HG03066 (cell line): ENCODE results near the gene KCNJ10.
"Not testable (repeated sequence)": the region's sequence is repeated elsewhere in the genome, so short reads cannot be mapped to it uniquely, and the experiment has no call there.

Experiments used
- ATAC-seq: cut with Tn5 transposase; IDR thresholded peaks from one replicate; pipeline ENCODE4 v1.9.1; 2021; ENCODE audit warnings: low read depth; ENCODE audit not compliant: unreplicated experiment

Gene KCNJ10

GRCh38 chr1:160064164-160064563 lies 5.8 kb downstream of the KCNJ10 start:
- no peak for ATAC-seq

GRCh38 chr1:160063176-160063575 lies 6.8 kb downstream of the KCNJ10 start:
- ATAC-seq: no peak

GRCh38 chr1:160062230-160062532 lies 7.8 kb downstream of the KCNJ10 start:
- ATAC-seq: no peak

GRCh38 chr1:160061369-160062229 lies 8.4 kb downstream of the KCNJ10 start:
- no peak for ATAC-seq

GRCh38 chr1:160058087-160058486 lies 11.9 kb downstream of the KCNJ10 start:
- no peak for ATAC-seq

GRCh38 chr1:160056648-160057169 lies 13.3 kb downstream of the KCNJ10 start:
- ATAC-seq: no peak

- no peak for ATAC-seq
These were observed 16.2 kb downstream of the KCNJ10 start for GRCh38 chr1:160053548-160054365.

- no peak for ATAC-seq
These were observed 17.0 kb downstream of the KCNJ10 start for GRCh38 chr1:160052936-160053335.

GRCh38 chr1:160050619-160051018 lies 19.3 kb downstream of the KCNJ10 start:
- ATAC-seq: no peak

GRCh38 chr1:160050182-160050581 lies 19.8 kb downstream of the KCNJ10 start:
- not testable (repeated sequence) for ATAC-seq

GRCh38 chr1:160049101-160049500 lies 20.9 kb downstream of the KCNJ10 start:
- no peak for ATAC-seq

- no peak for ATAC-seq
These were observed 21.6 kb downstream of the KCNJ10 start for GRCh38 chr1:160048335-160048734.

- peak; percentile 37 for ATAC-seq
These were observed 22.6 kb downstream of the KCNJ10 start for GRCh38 chr1:160047111-160047991.

GRCh38 chr1:160046494-160047110 lies 23.4 kb downstream of the KCNJ10 start:
- ATAC-seq: peak; percentile 73

- ATAC-seq: no peak
These were observed 24.3 kb downstream of the KCNJ10 start for GRCh38 chr1:160045653-160046052.

GRCh38 chr1:160043543-160043942 lies 26.4 kb downstream of the KCNJ10 start:
- no peak for ATAC-seq

- no peak for ATAC-seq
These were observed 29.5 kb downstream of the KCNJ10 start for GRCh38 chr1:160040476-160040875.

- no peak for ATAC-seq
These were observed 37.7 kb downstream of the KCNJ10 start for GRCh38 chr1:160032165-160032820.

- ATAC-seq: peak; percentile 92
These were observed 38.4 kb downstream of the KCNJ10 start, which contains the start of gene PIGM for GRCh38 chr1:160031365-160032164. PIGM (minus strand) TSS chr1:160031990; CDS start chr1:160031739, 251 bp downstream.
